Muscle of back (tissue), 11 donors: ENCODE results near the gene ARMH3. TPM values are rescaled to one million over a fixed set of nuclear protein-coding genes. Genes with fewer than 3 reads are reported as not detected.
A peak's percentile ranks its signal among the peaks of the same experiment; 100 is the strongest.

Experiments used
- DNase-seq, 3 donors: peaks; one replicate each; pipeline versions ENCODE4 v3.0.0 to v3.0.0-alpha.2; 2013
- polyA plus RNA-seq, 10 donors: library from polyadenylated mRNA; unstranded; fragments of 120-200 nt; gene quantifications; one replicate each; pipeline ENCODE4 v1.2.1, GENCODE V29; 2013; ENCODE audit not compliant: insufficient read length in 10 of 10

Gene ARMH3
- polyA plus RNA-seq, 10 donors, result 11.2 to 19.1 (median 13.3) TPM

DNA sequence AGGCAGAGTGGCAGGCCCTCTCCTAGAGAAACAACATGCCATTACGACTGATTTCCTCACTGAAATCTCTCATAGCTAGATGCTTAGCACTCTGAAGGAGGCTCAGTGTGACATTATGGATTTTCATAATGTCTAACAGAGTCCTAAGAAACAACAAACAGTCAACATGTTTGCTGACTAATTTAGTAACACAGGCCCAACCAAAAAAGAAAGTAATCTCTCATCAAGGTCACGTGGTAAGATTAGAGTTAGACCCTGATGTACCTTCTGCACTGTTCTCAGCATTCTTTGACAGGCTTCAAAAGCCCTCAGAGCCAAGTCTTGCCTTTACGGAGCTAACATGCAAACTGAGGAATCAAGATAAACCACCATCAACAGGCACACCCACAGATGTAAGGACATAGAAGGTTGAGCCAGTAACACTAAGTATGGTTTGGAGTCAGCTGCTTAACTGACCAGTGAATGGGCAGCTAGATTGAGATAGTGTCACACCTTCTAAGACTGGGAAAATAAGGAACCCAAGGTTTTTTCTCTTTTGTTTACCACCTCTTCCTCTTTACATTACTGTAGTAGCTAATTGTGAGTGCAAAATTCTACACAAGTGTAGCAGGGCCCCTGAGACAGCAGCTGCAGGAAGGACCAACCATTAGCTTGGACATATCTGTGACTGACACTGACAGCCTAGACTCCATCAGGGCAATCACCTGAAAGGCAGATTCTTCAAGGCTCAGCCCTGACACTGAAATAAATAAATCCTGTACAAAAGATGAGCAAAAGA lies 197.1 kb downstream of the ARMH3 start:
- DNase-seq, result no peak

GRCh38 chr10:101857802-101858476 lies 198.0 kb downstream of the ARMH3 start:
- no peak for DNase-seq

- DNase-seq, result no peak
These were observed 199.3 kb downstream of the ARMH3 start for GRCh38 chr10:101856626-101857025.

DNA sequence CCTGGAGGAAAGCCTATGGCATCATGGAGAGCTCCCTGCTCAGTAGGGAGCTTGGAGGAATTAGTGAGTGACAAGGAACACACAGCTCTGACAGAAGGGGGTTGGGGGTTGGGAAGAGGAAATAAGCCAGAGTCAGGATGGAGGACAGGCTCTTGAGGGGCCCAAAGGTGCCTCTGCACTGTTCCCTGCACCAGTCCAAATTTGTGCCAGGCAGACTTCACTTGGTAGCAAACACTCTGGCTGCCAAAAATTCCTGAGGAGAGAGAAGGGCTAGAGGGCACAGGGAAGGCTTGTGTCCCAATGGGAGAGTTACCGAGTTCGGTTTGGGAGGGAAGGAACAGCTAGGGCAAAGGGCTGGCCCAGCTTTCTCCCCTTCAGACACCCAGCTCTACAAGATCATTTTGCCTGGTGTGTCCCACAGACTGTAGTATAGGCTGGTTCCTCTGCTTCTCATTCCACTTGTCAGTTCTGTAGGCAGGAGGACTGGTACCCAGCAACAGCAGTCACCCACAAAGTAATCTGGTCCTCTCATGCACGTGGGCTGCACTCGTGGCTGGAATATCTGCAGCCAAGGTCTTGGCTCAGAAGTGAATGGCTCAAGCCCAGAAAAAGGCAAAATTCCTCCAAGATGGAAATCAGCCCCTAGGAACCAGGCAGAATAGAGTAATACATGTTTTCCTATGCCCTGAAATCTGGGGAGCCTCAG lies 204.4 kb downstream of the ARMH3 start:
- no peak for DNase-seq

- DNase-seq, result no peak
These were observed 205.2 kb downstream of the ARMH3 start for GRCh38 chr10:101850749-101851148.

DNA sequence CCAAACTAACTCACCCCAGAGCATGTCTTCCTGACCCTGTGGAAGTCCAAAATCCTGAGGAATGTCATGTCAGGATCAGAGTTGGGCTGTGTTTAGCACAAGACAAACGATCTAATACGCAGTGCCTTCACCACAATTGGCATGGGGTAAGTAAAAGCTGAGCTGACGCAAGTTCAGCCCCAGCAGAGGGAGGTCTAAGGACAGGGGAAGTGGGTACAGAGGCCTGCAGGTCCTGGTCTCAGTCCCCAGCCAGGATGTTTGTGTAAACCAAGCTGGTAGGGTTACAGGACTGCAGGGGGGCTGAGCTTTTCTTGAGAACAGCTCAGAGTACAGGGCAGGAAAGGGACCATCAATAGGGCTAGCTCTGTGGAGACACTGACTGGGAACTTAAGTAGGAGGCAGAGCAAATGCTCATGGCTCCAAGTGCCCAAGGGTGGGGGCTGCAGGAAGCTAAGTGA lies 207.1 kb downstream of the ARMH3 start:
- DNase-seq, result peak in 1 of 3 donors; percentile 33

DNA sequence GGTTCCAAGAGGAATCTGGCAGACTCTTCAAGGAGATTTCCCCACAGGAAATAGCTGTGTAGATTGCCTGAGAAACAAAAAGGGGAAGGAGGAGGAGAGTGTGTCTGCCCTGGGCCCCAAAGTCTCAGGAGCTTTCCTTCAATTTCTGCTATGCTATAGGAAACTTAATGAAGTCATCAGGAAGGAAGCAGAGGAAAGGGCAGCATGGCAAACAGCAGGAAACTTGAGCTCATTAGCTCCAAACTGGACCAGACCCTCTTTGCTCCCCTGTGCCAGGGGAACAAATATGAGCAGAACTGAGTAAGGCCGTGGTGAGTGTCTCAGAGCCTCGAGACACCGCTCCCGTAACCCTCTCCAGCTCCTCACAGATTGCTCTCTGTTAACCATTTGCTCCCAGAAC lies 207.6 kb downstream of the ARMH3 start:
- peak in 1 of 3 donors; percentile 52 for DNase-seq

GRCh38 chr10:101845893-101846292 lies 210.1 kb downstream of the ARMH3 start:
- DNase-seq, result no peak

- peak in 1 of 3 donors; percentile 32 for DNase-seq
These were observed 212.6 kb downstream of the ARMH3 start, which contains the start of gene KCNIP2 for GRCh38 chr10:101843032-101844021. Gene KCNIP2, minus strand, starts transcription at chr10:101843800. Its CDS starts 232 bp downstream, at chr10:101843568.

GRCh38 chr10:101841826-101842225 lies 214.1 kb downstream of the ARMH3 start:
- DNase-seq, result no peak

- peak; percentile 81 to 95 (median 92) for DNase-seq
These were observed 215.1 kb downstream of the ARMH3 start for GRCh38 chr10:101840741-101841453.

DNA sequence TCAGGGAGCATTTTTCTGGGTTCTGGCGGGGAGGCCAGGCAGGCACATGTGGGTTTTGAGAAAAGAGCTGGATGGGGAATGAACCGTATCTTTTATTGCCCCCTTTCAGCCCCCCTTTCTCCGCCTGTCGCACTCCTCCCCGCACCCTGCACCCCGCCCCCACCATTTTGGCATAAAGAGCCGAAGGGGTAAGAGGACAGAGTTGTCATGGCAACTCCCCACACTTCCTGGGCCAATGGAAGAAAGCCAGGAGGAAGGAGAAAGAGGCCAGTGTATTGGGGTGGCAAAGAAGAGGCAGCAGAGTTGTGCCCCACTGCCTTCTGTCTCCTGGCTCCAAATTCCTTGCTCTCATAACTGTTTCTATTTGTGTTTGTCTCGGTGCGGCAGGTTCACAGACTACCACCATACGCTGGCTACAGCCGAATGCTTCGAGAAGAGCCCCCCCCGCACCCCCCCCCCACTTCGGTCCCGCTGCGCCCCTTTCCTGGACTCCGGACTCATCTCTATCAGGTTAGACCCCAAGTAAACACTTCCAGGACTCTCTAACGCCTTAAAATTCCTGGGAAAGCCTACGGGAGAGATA lies 215.8 kb downstream of the ARMH3 start:
- DNase-seq, result no peak

DNA sequence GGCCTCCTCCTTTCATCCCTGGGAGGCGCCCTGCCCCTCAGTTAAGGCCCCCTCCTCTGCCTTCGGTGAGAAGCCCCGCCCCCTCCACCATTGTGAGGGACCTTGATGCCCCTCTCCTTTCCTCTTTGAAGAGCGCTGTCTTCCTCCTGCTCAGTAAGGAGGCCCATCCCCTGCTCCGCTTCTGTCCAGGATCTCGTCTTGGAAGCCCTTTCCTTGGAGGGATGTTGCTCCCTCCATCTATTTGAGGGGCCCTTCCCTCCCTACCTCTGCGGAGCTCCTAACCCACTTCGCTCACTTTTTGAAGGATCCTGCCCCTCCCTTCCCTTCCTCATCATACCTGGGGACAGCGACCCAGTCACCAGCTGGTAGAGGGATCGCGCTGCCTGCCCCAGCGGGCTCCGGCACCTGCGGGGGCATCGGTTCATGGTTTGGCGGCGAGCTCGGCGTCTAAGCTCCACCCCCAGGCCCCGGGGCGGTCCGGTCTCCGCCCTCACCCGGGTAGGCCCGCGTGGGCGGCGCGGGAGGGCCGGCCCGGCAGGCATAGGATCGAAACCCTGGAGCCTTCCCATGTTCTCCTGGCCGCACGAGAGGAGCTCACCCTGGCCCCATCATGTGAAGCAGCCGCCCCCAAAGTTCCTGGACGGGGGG lies 216.4 kb downstream of the ARMH3 start:
- DNase-seq, result peak in 1 of 3 donors; percentile 35

DNA sequence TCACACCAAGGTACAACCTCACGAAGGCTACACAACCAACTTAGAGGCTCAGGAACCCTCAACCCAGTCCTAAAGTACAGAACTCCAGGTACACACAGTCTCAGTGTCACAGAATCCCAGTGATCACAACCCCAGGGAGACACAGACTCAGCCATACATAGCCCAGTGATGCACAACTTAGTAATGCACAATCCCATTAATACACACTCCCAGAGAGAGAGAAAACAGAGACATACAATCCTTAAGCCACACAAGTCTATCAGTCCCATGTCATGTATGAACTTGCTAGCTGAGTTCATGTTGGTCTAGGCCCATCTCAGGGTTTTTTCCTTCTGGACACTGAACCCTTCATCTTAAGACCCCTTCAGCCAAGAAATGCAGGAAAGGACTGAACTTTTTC lies 217.0 kb downstream of the ARMH3 start:
- DNase-seq, result no peak

GRCh38 chr10:101838416-101838970 lies 217.5 kb downstream of the ARMH3 start:
- DNase-seq, result no peak

GRCh38 chr10:101837748-101838147 lies 218.2 kb downstream of the ARMH3 start:
- no peak for DNase-seq

DNA sequence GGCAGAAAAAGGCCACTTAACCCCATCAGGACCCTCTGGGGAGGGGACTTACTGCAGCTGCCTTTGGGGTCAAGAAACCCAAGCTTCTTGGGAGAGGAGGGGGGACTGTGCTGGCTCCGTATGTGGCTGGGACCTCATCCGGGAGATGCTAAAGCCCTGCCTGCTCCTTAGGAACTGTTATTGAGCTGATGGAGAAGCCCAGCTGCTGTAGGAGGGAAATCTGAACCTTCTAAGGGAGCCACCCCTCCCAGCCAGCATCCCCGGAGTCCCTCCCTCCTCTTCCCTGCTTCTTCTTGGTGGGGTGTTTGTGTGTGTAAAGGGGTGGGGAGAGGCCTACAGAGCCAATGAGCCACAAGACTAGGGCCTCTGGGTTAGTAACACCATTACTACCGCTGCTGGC lies 220.6 kb downstream of the ARMH3 start:
- no peak for DNase-seq

- no peak for DNase-seq
These were observed 221.6 kb downstream of the ARMH3 start for GRCh38 chr10:101834341-101834740.

DNA sequence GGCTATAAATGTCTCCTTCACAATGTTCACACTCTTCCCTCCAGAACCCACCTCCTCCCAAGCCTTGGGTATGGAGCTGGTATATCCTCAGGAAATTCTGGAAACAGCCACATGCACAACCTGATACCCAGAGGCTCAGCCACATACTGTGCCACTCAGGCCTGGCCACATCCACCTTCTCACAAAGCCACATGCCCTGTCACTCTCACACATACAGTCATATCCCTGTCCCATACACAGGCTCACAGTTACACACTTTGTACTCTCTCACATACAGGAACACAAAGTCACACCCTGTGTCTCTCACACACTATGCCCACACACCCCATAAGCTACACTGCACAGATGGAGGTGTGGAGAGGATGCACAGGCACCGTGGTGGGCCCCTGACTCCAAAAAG lies 222.5 kb downstream of the ARMH3 start:
- no peak for DNase-seq
